Medulla oblongata (tissue), 1 donor: Measurements from ENCODE around the gene TRIML1.
"Not testable (repeated sequence)": the region's sequence is repeated elsewhere in the genome, so short reads cannot be mapped to it uniquely, and the experiment has no call there.

ENCODE experiments used
- DNase-seq: peaks from one replicate; pipeline ENCODE4 v3.0.0-alpha.2; 2015; ENCODE audit errors: extremely low spot score

TRIML1 gene

GRCh38 chr4:188147776-188148175 lies 8.5 kb downstream of the TRIML1 start:
- DNase-seq, result no peak

- no peak for DNase-seq
These were observed 15.6 kb downstream of the TRIML1 start for GRCh38 chr4:188154668-188155405.

- no peak for DNase-seq
These were observed 19.1 kb downstream of the TRIML1 start for GRCh38 chr4:188158336-188158735.

GRCh38 chr4:188159513-188160226 lies 20.4 kb downstream of the TRIML1 start:
- DNase-seq, result not testable (repeated sequence)

- DNase-seq, result no peak
These were observed 21.2 kb downstream of the TRIML1 start for GRCh38 chr4:188160406-188160805.

GRCh38 chr4:188161167-188161566 lies 21.9 kb downstream of the TRIML1 start:
- no peak for DNase-seq

GRCh38 chr4:188162698-188163097 lies 23.5 kb downstream of the TRIML1 start:
- no peak for DNase-seq

GRCh38 chr4:188168726-188169373 lies 29.6 kb downstream of the TRIML1 start:
- DNase-seq, result no peak

GRCh38 chr4:188171551-188171950 lies 32.3 kb downstream of the TRIML1 start:
- DNase-seq, result no peak

- no peak for DNase-seq
These were observed 36.0 kb downstream of the TRIML1 start for GRCh38 chr4:188175288-188175687.

- DNase-seq, result no peak
These were observed 38.9 kb downstream of the TRIML1 start for GRCh38 chr4:188177997-188178675.

GRCh38 chr4:188178806-188179205 lies 39.6 kb downstream of the TRIML1 start:
- no peak for DNase-seq

GRCh38 chr4:188187106-188187505 lies 47.9 kb downstream of the TRIML1 start:
- no peak for DNase-seq

- DNase-seq, result no peak
These were observed 51.2 kb downstream of the TRIML1 start for GRCh38 chr4:188190461-188190860.

GRCh38 chr4:188194421-188194820 lies 55.2 kb downstream of the TRIML1 start:
- no peak for DNase-seq

- no peak for DNase-seq
These were observed 56.2 kb downstream of the TRIML1 start for GRCh38 chr4:188195389-188195985.

- DNase-seq, result no peak
These were observed 57.0 kb downstream of the TRIML1 start for GRCh38 chr4:188196134-188196735.
